Stimulated activated naive CD8-positive, alpha-beta T cell treated with anti-CD3 and anti-CD28 coated beads, Interleukin-15, amount 100 ng/mL, for 72 hours (primary cell): ENCODE results near the gene ACYP2.
A peak's percentile ranks its signal among the peaks of the same experiment; 100 is the strongest.
"Not testable (repeated sequence)": the region's sequence is repeated elsewhere in the genome, so short reads cannot be mapped to it uniquely, and the experiment has no call there.

Experiments
- ATAC-seq: fragments of 150-1000 bp; cut with Tn5 transposase; 2 replicates; pipeline ENCODE4 v1.10.0; 2021; ENCODE audit warnings: mild to moderate bottlenecking, moderate library complexity
- DNase-seq, 2 donors: peaks; one replicate each; pipeline ENCODE4 v3.0.0; 2021 to 2022
- H3K27ac Mint-ChIP-seq, 2 donors: one replicate each; pipeline ENCODE4 v1.8.0; 2022; ENCODE audit warnings: mild to moderate bottlenecking in 2 of 2, mixed read lengths in 2 of 2, moderate library complexity in 2 of 2
- H3K27me3 Mint-ChIP-seq: one replicate; pipeline ENCODE4 v1.8.0; 2022; ENCODE audit warnings: mixed read lengths
- H3K4me1 Mint-ChIP-seq: one replicate; pipeline ENCODE4 v1.8.0; 2022; ENCODE audit warnings: mild to moderate bottlenecking, mixed read lengths
- H3K4me3 Mint-ChIP-seq, 2 donors: one replicate each; pipeline ENCODE4 v1.8.0; 2022; ENCODE audit warnings: mild to moderate bottlenecking in 2 of 2, mixed read lengths in 2 of 2, moderate library complexity in 1 of 2
- H3K9me3 Mint-ChIP-seq, 2 donors: one replicate each; pipeline ENCODE4 v1.8.0; 2022; ENCODE audit warnings: mixed read lengths in 2 of 2

The ACYP2 gene

GRCh38 chr2:54115284-54116137 is at the start of gene ACYP2:
TSS of gene ACYP2 (plus strand) at chr2:54115615.
- no peaks in the 10 kb centered on the region for H3K27me3 Mint-ChIP-seq
- H3K4me3 Mint-ChIP-seq = peak within 1 kb of the TSS; percentile 95 to 98
- peaks cover 16 to 17% of the 10 kb centered on the region in 2 donors for H3K9me3 Mint-ChIP-seq
- ATAC-seq (peak; percentile 95), DNase-seq (peak; percentile 85 to 90)
- H3K4me1 Mint-ChIP-seq = peaks cover 23% of the 10 kb centered on the region
- H3K27ac Mint-ChIP-seq = peak within 1 kb of the TSS; percentile 100

GRCh38 chr2:54065891-54066290 is 49.5 kb upstream of the ACYP2 start:
- Mint-ChIP-seq H3K9me3 (no peaks in the 10 kb centered on the region), H3K27me3 (no peaks in the 10 kb centered on the region), H3K4me3 (no peak overlapping the region), H3K4me1 (no peaks in the 10 kb centered on the region), H3K27ac (no peak overlapping the region)
- ATAC-seq (no peak), DNase-seq (no peak)

GRCh38 chr2:54067851-54068375 is 47.5 kb upstream of the ACYP2 start:
- Mint-ChIP-seq H3K4me1 (no peaks in the 10 kb centered on the region), H3K27me3 (no peaks in the 10 kb centered on the region), H3K9me3 (no peaks in the 10 kb centered on the region), H3K4me3 (no peak overlapping the region), H3K27ac (no peak overlapping the region)
- ATAC-seq (no peak), DNase-seq (no peak)

- H3K4me3 Mint-ChIP-seq = not testable (repeated sequence)
These were observed 42.9 kb upstream of the ACYP2 start for GRCh38 chr2:54072483-54072882.

GRCh38 chr2:54073796-54074195 is 41.6 kb upstream of the ACYP2 start:
- no peak for DNase-seq
- Mint-ChIP-seq H3K27me3 (no peaks in the 10 kb centered on the region), H3K4me3 (no peak overlapping the region), H3K4me1 (peaks cover 10% of the 10 kb centered on the region), H3K9me3 (no peaks in the 10 kb centered on the region), H3K27ac (no peak overlapping the region)
- no peak for ATAC-seq

More at GRCh38 chr2:54072483-54072882, 42.9 kb upstream of the ACYP2 start:
- H3K27me3 Mint-ChIP-seq, H3K27ac Mint-ChIP-seq, ATAC-seq, DNase-seq, H3K4me1 Mint-ChIP-seq, H3K9me3 Mint-ChIP-seq: not testable (repeated sequence)

- Mint-ChIP-seq H3K4me3 (no peak overlapping the region), H3K27ac (no peak overlapping the region), H3K9me3 (no peaks in the 10 kb centered on the region), H3K4me1 (peaks cover 10% of the 10 kb centered on the region), H3K27me3 (no peaks in the 10 kb centered on the region)
- DNase-seq (no peak), ATAC-seq (no peak)
These were observed 40.6 kb upstream of the ACYP2 start for GRCh38 chr2:54074606-54075341.

- DNase-seq = no peak
- H3K27me3 Mint-ChIP-seq = no peaks in the 10 kb centered on the region
- H3K27ac Mint-ChIP-seq = no peak overlapping the region
- no peak overlapping the region for H3K4me3 Mint-ChIP-seq
- H3K9me3 Mint-ChIP-seq = no peaks in the 10 kb centered on the region
- no peak for ATAC-seq
- peaks cover 13% of the 10 kb centered on the region for H3K4me1 Mint-ChIP-seq
These were observed 38.8 kb upstream of the ACYP2 start for GRCh38 chr2:54076586-54076985.

GRCh38 chr2:54077088-54077900 is 38.1 kb upstream of the ACYP2 start:
- H3K4me3 Mint-ChIP-seq = no peak overlapping the region
- H3K4me1 Mint-ChIP-seq = peaks cover 20% of the 10 kb centered on the region
- H3K27ac Mint-ChIP-seq = no peak overlapping the region
- H3K27me3 Mint-ChIP-seq = no peaks in the 10 kb centered on the region
- ATAC-seq (no peak), DNase-seq (no peak)
- H3K9me3 Mint-ChIP-seq = no peaks in the 10 kb centered on the region

GRCh38 chr2:54079331-54079730 is 36.1 kb upstream of the ACYP2 start:
- DNase-seq = no peak
- Mint-ChIP-seq H3K27ac (peak overlapping the region in 1 of 2 donors; percentile 52), H3K9me3 (no peaks in the 10 kb centered on the region), H3K4me1 (peaks cover 16% of the 10 kb centered on the region), H3K4me3 (no peak overlapping the region), H3K27me3 (no peaks in the 10 kb centered on the region)
- no peak for ATAC-seq

- Mint-ChIP-seq H3K9me3 (no peaks in the 10 kb centered on the region), H3K27ac (no peak overlapping the region), H3K4me3 (no peak overlapping the region), H3K27me3 (no peaks in the 10 kb centered on the region), H3K4me1 (peaks cover 24% of the 10 kb centered on the region)
- ATAC-seq (peak; percentile 96), DNase-seq (peak; percentile 47 to 78)
These were observed 33.8 kb upstream of the ACYP2 start for GRCh38 chr2:54081574-54081973.

GRCh38 chr2:54083021-54083420 is 32.4 kb upstream of the ACYP2 start:
- ATAC-seq = no peak
- peaks cover 19% of the 10 kb centered on the region for H3K4me1 Mint-ChIP-seq
- no peaks in the 10 kb centered on the region for H3K27me3 Mint-ChIP-seq

GRCh38 chr2:54083445-54083844 is 32.0 kb upstream of the ACYP2 start:
- Mint-ChIP-seq H3K4me3 (no peak overlapping the region), H3K27ac (no peak overlapping the region), H3K9me3 (no peaks in the 10 kb centered on the region), H3K4me1 (peaks cover 19% of the 10 kb centered on the region), H3K27me3 (no peaks in the 10 kb centered on the region)
- ATAC-seq (no peak), DNase-seq (no peak)

More at GRCh38 chr2:54083021-54083420, 32.4 kb upstream of the ACYP2 start:
- H3K27ac Mint-ChIP-seq = no peak overlapping the region
- no peak for DNase-seq
- no peak overlapping the region for H3K4me3 Mint-ChIP-seq
- no peaks in the 10 kb centered on the region for H3K9me3 Mint-ChIP-seq

GRCh38 chr2:54084600-54084999 is 30.8 kb upstream of the ACYP2 start:
- no peak for ATAC-seq

GRCh38 chr2:54085069-54085468 is 30.3 kb upstream of the ACYP2 start:
- H3K27ac Mint-ChIP-seq = no peak overlapping the region
- peaks cover 19% of the 10 kb centered on the region for H3K4me1 Mint-ChIP-seq
- H3K9me3 Mint-ChIP-seq = no peaks in the 10 kb centered on the region
- DNase-seq = no peak
- no peak overlapping the region for H3K4me3 Mint-ChIP-seq
- no peak for ATAC-seq
- H3K27me3 Mint-ChIP-seq = no peaks in the 10 kb centered on the region

More at GRCh38 chr2:54084600-54084999, 30.8 kb upstream of the ACYP2 start:
- peaks cover 19% of the 10 kb centered on the region for H3K4me1 Mint-ChIP-seq
- no peaks in the 10 kb centered on the region for H3K9me3 Mint-ChIP-seq
- H3K27ac Mint-ChIP-seq = no peak overlapping the region
- H3K4me3 Mint-ChIP-seq = no peak overlapping the region
- no peaks in the 10 kb centered on the region for H3K27me3 Mint-ChIP-seq
- DNase-seq = no peak

GRCh38 chr2:54086157-54086556 is 29.3 kb upstream of the ACYP2 start:
- no peak overlapping the region for H3K4me3 Mint-ChIP-seq
- no peak overlapping the region for H3K27ac Mint-ChIP-seq
- no peak for ATAC-seq
- peaks cover 19% of the 10 kb centered on the region for H3K4me1 Mint-ChIP-seq
- DNase-seq = no peak
- no peaks in the 10 kb centered on the region for H3K27me3 Mint-ChIP-seq
- no peaks in the 10 kb centered on the region for H3K9me3 Mint-ChIP-seq
